Neural progenitor cell (in vitro differentiated cells): ENCODE data around the gene FGFR3. TPM values are rescaled to one million over a fixed set of nuclear protein-coding genes. Genes with fewer than 3 reads are reported as not detected.

ENCODE experiments used
- DNase-seq: peaks from one replicate; pipeline ENCODE4 v3.0.0-alpha.2; 2016; ENCODE audit warnings: low spot score
- H2AFZ ChIP-seq: fragments of 200-600 bp; sonication (generic); replicated peaks from 2 replicates; pipeline ENCODE4 v1.6.1; 2016; ENCODE audit warnings: antibody characterized with exemption
- H3F3A ChIP-seq: fragments of 200-600 bp; sonication (generic); 2 replicates; pipeline ENCODE4 v1.6.1; 2016; ENCODE audit warnings: antibody characterized with exemption, low read depth
- H3K27ac ChIP-seq: fragments of 200-600 bp; sonication (generic); 2 replicates; pipeline ENCODE4 v1.5.1; 2016; ENCODE audit warnings: mild to moderate bottlenecking
- H3K27me3 ChIP-seq: fragments of 200-600 bp; sonication (generic); 2 replicates; pipeline ENCODE4 v1.6.1; 2016; ENCODE audit warnings: mild to moderate bottlenecking, moderate library complexity
- H3K36me3 ChIP-seq: fragments of 200-600 bp; sonication (generic); 2 replicates; pipeline ENCODE4 v1.5.1; 2016
- H3K4me1 ChIP-seq: fragments of 200-600 bp; sonication (generic); 2 replicates; pipeline ENCODE4 v1.6.1; 2016; ENCODE audit warnings: mixed run types
- H3K4me2 ChIP-seq: fragments of 200-600 bp; sonication (generic); 2 replicates; pipeline ENCODE4 v1.6.1; 2016
- H3K4me3 ChIP-seq: fragments of 200-600 bp; sonication (generic); 2 replicates; pipeline ENCODE4 v1.5.1; 2016
- H3K79me2 ChIP-seq: fragments of 200-600 bp; sonication (generic); 2 replicates; pipeline ENCODE4 v1.6.1; 2016; ENCODE audit warnings: low read depth
- H3K9ac ChIP-seq: fragments of 200-600 bp; sonication (generic); 2 replicates; pipeline ENCODE4 v1.6.1; 2016
- H3K9me3 ChIP-seq: fragments of 200-600 bp; sonication (generic); 2 replicates; pipeline ENCODE4 v1.5.1; 2016; ENCODE audit warnings: low read depth
- H4K20me1 ChIP-seq: fragments of 200-600 bp; sonication (generic); 2 replicates; pipeline ENCODE4 v1.6.1; 2016; ENCODE audit warnings: low read depth
- H3K27ac Mint-ChIP-seq: 3 replicates; pipeline ENCODE4 v1.8.0; 2021; ENCODE audit warnings: mixed read lengths
- H3K27me3 Mint-ChIP-seq: 2 replicates; pipeline ENCODE4 v1.8.0; 2022; ENCODE audit warnings: low read depth, mild to moderate bottlenecking, inconsistent platforms, moderate library complexity, mixed read lengths; ENCODE audit not compliant: insufficient read depth
- H3K36me3 Mint-ChIP-seq: 3 replicates; pipeline ENCODE4 v1.8.0; 2021; ENCODE audit warnings: mixed read lengths
- H3K4me1 Mint-ChIP-seq: 3 replicates; pipeline ENCODE4 v1.8.0; 2021; ENCODE audit warnings: mixed read lengths
- H3K4me3 Mint-ChIP-seq: 3 replicates; pipeline ENCODE4 v1.8.0; 2021; ENCODE audit warnings: mild to moderate bottlenecking, moderate library complexity, mixed read lengths
- H3K9me3 Mint-ChIP-seq: 3 replicates; pipeline ENCODE4 v1.8.0; 2020; ENCODE audit warnings: mixed read lengths
- CTCF ChIP-seq: fragments of 200-600 bp; sonication (generic); IDR thresholded peaks from 2 replicates; pipeline ENCODE4 v1.5.1; 2017; ENCODE audit warnings: antibody characterized with exemption, mild to moderate bottlenecking
- EZH2 ChIP-seq: fragments of 200-600 bp; sonication (generic); IDR thresholded peaks from 2 replicates; pipeline ENCODE4 v1.6.1; 2017; ENCODE audit warnings: antibody characterized with exemption, mild to moderate bottlenecking, moderate library complexity
- EZH2phosphoT487 ChIP-seq: fragments of 200-600 bp; sonication (generic); IDR thresholded peaks from 2 replicates; pipeline ENCODE4 v1.6.1; 2017; ENCODE audit warnings: antibody characterized with exemption
- total RNA-seq: library from RNA; depleted of rRNA; stranded (reverse); fragments of >200 nt; gene quantifications from 2 replicates; pipeline ENCODE4 v1.2.3, GENCODE V29; 2015; ENCODE audit warnings: low replicate concordance

FGFR3 gene
- total RNA-seq, 1 donor from 2014 or later = 4.8 TPM

GRCh38 chr4:1806223-1806564, 13.1 kb downstream of the FGFR3 start:
- Mint-ChIP-seq H3K27ac (no peak overlapping the region), H3K27me3 (peaks cover 2% of the 10 kb centered on the region), H3K4me1 (no peaks in the 10 kb centered on the region), H3K36me3 (no peaks in the 10 kb centered on the region), H3K4me3 (no peak overlapping the region), H3K9me3 (no peaks in the 10 kb centered on the region)
- Histone ChIP-seq H3K9ac (no peak overlapping the region), H3K4me2 (no peak overlapping the region), H3K4me3 (no peak overlapping the region), H3K27me3 (no peaks in the 10 kb centered on the region), H3F3A (peaks cover 12% of the 10 kb centered on the region), H3K36me3 (no peaks in the 10 kb centered on the region), H3K9me3 (no peaks in the 10 kb centered on the region), H3K27ac (no peak overlapping the region), H3K4me1 (no peaks in the 10 kb centered on the region), H4K20me1 (peaks cover 9% of the 10 kb centered on the region), H3K79me2 (no peaks in the 10 kb centered on the region), H2AFZ (no peak overlapping the region)
- DNase-seq = no peak
- TF ChIP-seq CTCF = no peak
- TF ChIP-seq EZH2phosphoT487 = no peak
- no peak for TF ChIP-seq EZH2

- Mint-ChIP-seq H3K27me3 (peaks cover 2% of the 10 kb centered on the region), H3K4me3 (no peak overlapping the region), H3K9me3 (no peaks in the 10 kb centered on the region), H3K36me3 (no peaks in the 10 kb centered on the region), H3K27ac (no peak overlapping the region), H3K4me1 (no peaks in the 10 kb centered on the region)
- Histone ChIP-seq H3K27me3 (no peaks in the 10 kb centered on the region), H3K4me2 (no peak overlapping the region), H2AFZ (no peak overlapping the region), H3K4me3 (no peak overlapping the region), H3K4me1 (no peaks in the 10 kb centered on the region), H3K36me3 (no peaks in the 10 kb centered on the region), H3K9me3 (no peaks in the 10 kb centered on the region), H3K27ac (no peak overlapping the region), H4K20me1 (peaks cover 9% of the 10 kb centered on the region), H3K79me2 (no peaks in the 10 kb centered on the region), H3F3A (peaks cover 12% of the 10 kb centered on the region), H3K9ac (no peak overlapping the region)
- DNase-seq = no peak
- TF ChIP-seq EZH2phosphoT487 = no peak
- no peak for TF ChIP-seq CTCF
- no peak for TF ChIP-seq EZH2
These were observed 13.7 kb downstream of the FGFR3 start for GRCh38 chr4:1806596-1807331.

GRCh38 chr4:1807332-1807777, 14.3 kb downstream of the FGFR3 start:
- Histone ChIP-seq H3F3A (peaks cover 12% of the 10 kb centered on the region), H4K20me1 (peaks cover 9% of the 10 kb centered on the region), H3K9me3 (no peaks in the 10 kb centered on the region), H2AFZ (no peak overlapping the region), H3K27ac (no peak overlapping the region), H3K9ac (no peak overlapping the region), H3K4me2 (no peak overlapping the region), H3K36me3 (no peaks in the 10 kb centered on the region), H3K4me3 (no peak overlapping the region), H3K4me1 (no peaks in the 10 kb centered on the region), H3K27me3 (no peaks in the 10 kb centered on the region), H3K79me2 (no peaks in the 10 kb centered on the region)
- H3K4me3 Mint-ChIP-seq = no peak overlapping the region
- TF ChIP-seq EZH2 (no peak), CTCF (no peak), EZH2phosphoT487 (no peak)
- no peaks in the 10 kb centered on the region for H3K4me1 Mint-ChIP-seq
- H3K9me3 Mint-ChIP-seq = no peaks in the 10 kb centered on the region
- H3K36me3 Mint-ChIP-seq = peaks cover under 1% of the 10 kb centered on the region
- peaks cover 2% of the 10 kb centered on the region for H3K27me3 Mint-ChIP-seq
- DNase-seq = no peak
- H3K27ac Mint-ChIP-seq = no peak overlapping the region
